Activated T-cell treated with anti-CD3 and anti-CD28 coated beads, Interleukin-2, amount 50 U/mL, for 72 hours (primary cell): ENCODE measurements around the gene MAST4. TPM values are rescaled to one million over a fixed set of nuclear protein-coding genes. Genes with fewer than 3 reads are reported as not detected.
A peak's percentile ranks its signal among the peaks of the same experiment; 100 is the strongest.

Experiments
- ATAC-seq, 2 donors: fragments of 150-1000 bp; cut with Tn5 transposase; replicated peaks in 1 of 2; 2 replicates each; pipeline ENCODE4 v1.10.0; 2021; ENCODE audit warnings: moderate library complexity in 2 of 2, mild to moderate bottlenecking in 1 of 2
- DNase-seq, 2 donors: peaks; one replicate each; pipeline ENCODE4 v3.0.0; 2021 to 2022; ENCODE audit warnings: mixed read lengths in 1 of 2
- H3K27ac Mint-ChIP-seq: one replicate; pipeline ENCODE4 v1.8.0; 2022; ENCODE audit warnings: mild to moderate bottlenecking, moderate library complexity, mixed read lengths
- H3K27me3 Mint-ChIP-seq: one replicate; pipeline ENCODE4 v1.8.0; 2022; ENCODE audit warnings: low read depth, mixed read lengths
- H3K36me3 Mint-ChIP-seq, 2 donors: one replicate each; pipeline ENCODE4 v1.8.0; 2022; ENCODE audit warnings: mixed read lengths in 2 of 2, mild to moderate bottlenecking in 1 of 2; ENCODE audit not compliant: insufficient read depth in 2 of 2
- H3K4me1 Mint-ChIP-seq: one replicate; pipeline ENCODE4 v1.8.0; 2022; ENCODE audit warnings: low read depth, mixed read lengths
- H3K4me3 Mint-ChIP-seq, 2 donors: one replicate each; pipeline ENCODE4 v1.8.0; 2022; ENCODE audit warnings: mild to moderate bottlenecking in 2 of 2, mixed read lengths in 2 of 2, moderate library complexity in 2 of 2
- H3K9me3 Mint-ChIP-seq, 2 donors: one replicate each; pipeline ENCODE4 v1.8.0; 2022; ENCODE audit warnings: mixed read lengths in 2 of 2
- total RNA-seq, 2 donors: library from RNA; stranded (reverse); gene quantifications; one replicate each; pipeline ENCODE4 v1.2.3, GENCODE V29; 2022

Gene MAST4
- total RNA-seq, 2 donors from 2014 or later: 32.9 to 38.3 TPM

- Mint-ChIP-seq H3K27ac (no peak overlapping the region), H3K9me3 (peaks cover 9 to 12% of the 10 kb centered on the region in 2 donors), H3K4me1 (peaks cover 49% of the 10 kb centered on the region), H3K36me3 (peaks cover 16 to 21% of the 10 kb centered on the region in 2 donors), H3K27me3 (no peaks in the 10 kb centered on the region), H3K4me3 (no peak overlapping the region)
- no peak for DNase-seq
- ATAC-seq: no peak
These were observed 582.8 kb downstream of the MAST4 start for GRCh38 chr5:67178966-67179365.

DNA sequence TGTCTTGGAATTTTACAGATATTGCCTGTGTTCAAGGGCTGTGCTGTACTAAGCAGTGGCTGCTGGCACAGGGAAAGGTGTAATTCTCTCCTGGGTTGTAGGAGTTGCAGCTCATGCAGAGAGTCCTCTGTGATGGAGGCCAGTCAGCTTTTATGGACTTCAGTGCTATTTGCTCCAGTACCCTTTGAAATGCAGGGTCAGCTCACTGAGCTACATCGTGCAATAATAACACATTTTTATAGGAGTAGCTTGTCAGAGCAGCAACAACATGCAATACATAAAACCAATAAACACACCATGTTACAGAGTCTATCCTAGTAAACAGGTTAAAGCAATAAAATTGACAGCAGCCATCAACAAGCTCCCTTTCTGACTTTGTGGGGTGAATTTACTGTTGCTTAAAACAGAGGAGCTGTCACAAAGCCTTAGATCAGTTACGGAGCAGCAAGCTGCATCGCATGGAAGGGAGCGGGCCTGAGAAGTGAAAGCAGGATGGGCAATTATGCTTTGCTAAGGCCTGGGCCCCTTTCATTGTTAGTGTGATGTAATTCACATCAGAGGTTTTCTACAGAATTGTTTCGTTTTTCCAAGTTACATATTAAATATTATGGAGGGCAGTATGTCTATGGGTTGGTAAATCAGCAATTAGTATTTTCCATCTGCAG lies 583.6 kb downstream of the MAST4 start:
- H3K4me1 Mint-ChIP-seq: peaks cover 45% of the 10 kb centered on the region
- no peak for DNase-seq
- H3K27ac Mint-ChIP-seq: no peak overlapping the region
- ATAC-seq: no peak
- peaks cover 16 to 21% of the 10 kb centered on the region in 2 donors for H3K36me3 Mint-ChIP-seq
- peaks cover 9 to 12% of the 10 kb centered on the region in 2 donors for H3K9me3 Mint-ChIP-seq
- H3K4me3 Mint-ChIP-seq: no peak overlapping the region
- H3K27me3 Mint-ChIP-seq: no peaks in the 10 kb centered on the region

DNA sequence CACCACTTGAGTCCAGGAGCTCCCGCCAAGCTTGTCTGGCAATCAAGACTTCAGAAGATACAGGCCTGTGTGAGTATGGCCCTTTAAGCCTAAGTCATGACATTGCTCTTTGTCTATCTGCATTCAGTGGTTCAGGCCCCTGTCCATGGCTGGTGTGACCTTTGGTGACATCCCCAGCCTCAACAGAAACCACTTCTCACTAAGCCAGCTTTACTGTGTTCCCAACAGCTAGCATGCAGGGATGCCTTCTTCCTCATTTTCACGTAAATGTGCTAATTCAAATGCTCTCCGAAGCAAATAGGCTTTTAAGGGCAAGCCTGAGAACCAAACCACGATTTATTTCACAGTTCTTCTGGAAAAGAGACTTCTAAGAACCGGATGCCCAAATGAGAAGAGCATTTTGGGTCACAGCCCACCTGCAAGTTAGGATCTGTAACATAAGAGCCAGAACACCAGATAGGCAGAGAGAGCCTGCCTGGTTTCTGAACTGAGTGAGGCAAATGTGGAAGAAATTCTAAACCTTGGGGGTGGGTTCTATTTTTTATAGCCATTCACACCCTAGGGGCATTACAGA lies 585.5 kb downstream of the MAST4 start:
- H3K27me3 Mint-ChIP-seq: no peaks in the 10 kb centered on the region
- peaks cover 52% of the 10 kb centered on the region for H3K4me1 Mint-ChIP-seq
- peak overlapping the region; percentile 17 to 33 for H3K4me3 Mint-ChIP-seq
- DNase-seq: no peak
- peaks cover 4 to 7% of the 10 kb centered on the region in 2 donors for H3K9me3 Mint-ChIP-seq
- peaks cover 9 to 15% of the 10 kb centered on the region in 2 donors for H3K36me3 Mint-ChIP-seq
- peak overlapping the region; percentile 14 for H3K27ac Mint-ChIP-seq
- peak; percentile 27 to 56 for ATAC-seq

DNA sequence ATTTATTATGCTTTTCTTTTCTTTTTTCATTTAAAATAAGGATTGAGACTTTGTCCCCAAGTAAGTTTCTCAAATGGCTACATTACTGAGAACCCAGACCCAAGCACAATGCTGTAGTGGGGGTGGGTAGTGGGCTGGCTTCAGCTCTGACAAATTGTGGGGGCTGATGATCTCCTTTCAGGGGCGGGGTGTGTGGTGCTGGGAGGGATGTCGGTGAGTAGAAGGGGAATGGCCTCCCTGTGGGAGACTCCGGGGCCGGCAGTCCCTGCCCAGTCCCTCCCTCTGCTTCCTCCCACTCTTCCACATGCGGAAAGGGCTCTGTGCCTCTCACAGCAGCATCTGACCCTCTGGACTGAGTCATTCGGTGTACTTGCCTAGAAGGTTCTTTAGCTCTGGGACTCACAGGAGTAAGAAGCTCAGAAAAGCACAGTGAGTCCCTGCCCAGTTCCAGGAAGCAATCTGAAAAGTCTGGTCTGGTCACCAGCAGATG lies 586.2 kb downstream of the MAST4 start:
- H3K9me3 Mint-ChIP-seq: peaks cover 3 to 7% of the 10 kb centered on the region in 2 donors
- peak overlapping the region in 1 of 2 donors; percentile 45 for H3K4me3 Mint-ChIP-seq
- peaks cover 59% of the 10 kb centered on the region for H3K4me1 Mint-ChIP-seq
- no peak overlapping the region for H3K27ac Mint-ChIP-seq
- no peaks in the 10 kb centered on the region for H3K27me3 Mint-ChIP-seq
- DNase-seq (no peak), ATAC-seq (peak; percentile 51 to 53)
- H3K36me3 Mint-ChIP-seq: peaks cover 5 to 9% of the 10 kb centered on the region in 2 donors

DNA sequence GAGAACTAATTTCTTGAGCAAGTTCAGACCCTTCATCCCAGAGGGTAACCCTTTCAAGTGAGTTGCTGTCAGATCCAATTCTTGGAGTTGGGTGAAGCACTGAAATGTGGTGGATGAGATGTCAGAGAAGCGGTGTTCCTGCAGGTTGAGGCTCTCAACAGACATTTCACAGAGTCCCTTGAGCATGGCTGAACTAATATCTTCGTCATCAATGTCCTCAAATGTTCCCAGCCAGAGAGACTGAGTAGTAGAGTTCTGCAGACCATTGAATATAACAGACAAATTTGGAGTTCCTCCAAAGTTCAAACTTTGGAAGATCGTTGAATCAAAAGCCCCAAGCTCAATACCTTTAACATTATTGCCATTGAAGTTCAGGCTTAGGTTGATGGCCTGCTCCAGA lies 587.7 kb downstream of the MAST4 start:
- peaks cover 64% of the 10 kb centered on the region for H3K4me1 Mint-ChIP-seq
- no peak overlapping the region for H3K27ac Mint-ChIP-seq
- DNase-seq (no peak), ATAC-seq (no peak)
- no peaks in the 10 kb centered on the region for H3K9me3 Mint-ChIP-seq
- H3K4me3 Mint-ChIP-seq: no peak overlapping the region
- H3K36me3 Mint-ChIP-seq: peaks cover 0 to 1% of the 10 kb centered on the region in 2 donors
- H3K27me3 Mint-ChIP-seq: no peaks in the 10 kb centered on the region

GRCh38 chr5:67187006-67187715 lies 591.0 kb downstream of the MAST4 start:
- H3K27me3 Mint-ChIP-seq: no peaks in the 10 kb centered on the region
- H3K27ac Mint-ChIP-seq: peak overlapping the region; percentile 59
- DNase-seq: no peak
- no peak for ATAC-seq
- H3K36me3 Mint-ChIP-seq: peaks cover 0 to 6% of the 10 kb centered on the region in 2 donors
- peak overlapping the region in 1 of 2 donors; percentile 26 for H3K4me3 Mint-ChIP-seq
- peaks cover 44% of the 10 kb centered on the region for H3K4me1 Mint-ChIP-seq
- H3K9me3 Mint-ChIP-seq: no peaks in the 10 kb centered on the region

DNA sequence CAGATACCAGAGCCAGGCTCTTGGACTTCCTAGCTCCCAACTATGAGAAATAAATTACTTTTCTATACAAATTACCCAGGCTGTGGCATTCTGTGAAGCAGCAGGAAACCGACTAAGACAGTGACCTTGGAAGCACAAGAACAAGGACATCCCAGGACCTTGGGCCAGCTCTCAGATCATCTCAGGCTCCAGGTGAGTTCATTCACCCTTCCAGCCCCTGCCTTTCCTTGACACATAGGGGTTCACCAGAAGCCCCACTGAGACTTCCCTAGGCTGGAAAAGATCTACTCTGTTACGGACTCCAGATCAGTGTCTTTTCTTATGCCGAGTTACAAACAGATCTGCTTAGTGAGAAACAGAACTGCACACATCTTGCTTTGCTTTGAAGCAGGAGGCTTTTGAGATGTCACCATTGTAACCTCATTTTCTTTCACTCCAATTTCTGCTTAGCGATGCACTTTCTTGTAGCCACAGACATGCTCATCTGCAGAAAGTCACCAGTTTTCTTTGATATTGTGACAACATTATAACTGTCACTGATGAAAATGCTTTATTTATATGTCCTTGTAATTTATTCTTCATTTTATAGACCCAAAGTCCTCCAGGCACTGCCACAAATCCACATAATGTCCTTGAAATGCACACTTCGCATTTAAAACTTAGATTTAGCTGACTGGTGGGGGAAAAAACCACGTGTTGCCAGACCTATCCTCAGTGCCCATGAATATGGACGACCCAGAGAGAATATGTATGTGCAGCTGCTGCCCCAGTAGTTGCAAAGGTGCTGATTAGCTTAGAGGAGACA lies 592.3 kb downstream of the MAST4 start:
- ATAC-seq: peak; percentile 40 to 52
- Mint-ChIP-seq H3K27ac (peak overlapping the region; percentile 91), H3K4me1 (peaks cover 43% of the 10 kb centered on the region), H3K36me3 (peaks cover 0 to 9% of the 10 kb centered on the region in 2 donors), H3K4me3 (peak overlapping the region; percentile 44 to 67), H3K9me3 (peaks cover 0 to 1% of the 10 kb centered on the region in 2 donors), H3K27me3 (no peaks in the 10 kb centered on the region)
- no peak for DNase-seq

DNA sequence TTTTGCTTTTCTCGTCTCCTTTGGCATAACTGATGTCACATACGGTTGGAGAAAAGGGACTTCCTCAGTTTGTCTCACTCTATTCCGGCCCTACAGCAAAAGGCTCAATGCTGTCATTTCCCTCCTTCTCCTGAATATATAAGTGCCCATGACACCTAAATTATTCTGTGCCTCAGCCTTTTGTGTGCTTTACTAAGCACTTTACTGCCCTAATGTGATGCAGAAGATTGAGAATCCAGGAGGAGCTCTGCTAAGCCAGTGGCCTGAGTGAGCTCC lies 592.8 kb downstream of the MAST4 start:
- ATAC-seq: no peak
- no peak for DNase-seq
- peak overlapping the region; percentile 91 for H3K27ac Mint-ChIP-seq
- H3K4me3 Mint-ChIP-seq: peak overlapping the region; percentile 4 to 67
- H3K4me1 Mint-ChIP-seq: peaks cover 47% of the 10 kb centered on the region
- H3K27me3 Mint-ChIP-seq: no peaks in the 10 kb centered on the region
- peaks cover 0 to 1% of the 10 kb centered on the region in 2 donors for H3K9me3 Mint-ChIP-seq
- H3K36me3 Mint-ChIP-seq: peaks cover 0 to 9% of the 10 kb centered on the region in 2 donors

GRCh38 chr5:67189931-67190330 lies 593.7 kb downstream of the MAST4 start:
- H3K9me3 Mint-ChIP-seq: peaks cover 0 to 1% of the 10 kb centered on the region in 2 donors
- H3K4me3 Mint-ChIP-seq: no peak overlapping the region
- DNase-seq (no peak), ATAC-seq (no peak)
- H3K27ac Mint-ChIP-seq: no peak overlapping the region
- peaks cover 0 to 9% of the 10 kb centered on the region in 2 donors for H3K36me3 Mint-ChIP-seq
- no peaks in the 10 kb centered on the region for H3K27me3 Mint-ChIP-seq
- H3K4me1 Mint-ChIP-seq: peaks cover 47% of the 10 kb centered on the region

- Mint-ChIP-seq H3K9me3 (peaks cover 0 to 1% of the 10 kb centered on the region in 2 donors), H3K4me1 (peaks cover 47% of the 10 kb centered on the region), H3K27me3 (no peaks in the 10 kb centered on the region), H3K36me3 (peaks cover 0 to 9% of the 10 kb centered on the region in 2 donors), H3K27ac (no peak overlapping the region), H3K4me3 (no peak overlapping the region)
- DNase-seq (no peak), ATAC-seq (no peak)
These were observed 594.2 kb downstream of the MAST4 start for GRCh38 chr5:67190410-67190809.

DNA sequence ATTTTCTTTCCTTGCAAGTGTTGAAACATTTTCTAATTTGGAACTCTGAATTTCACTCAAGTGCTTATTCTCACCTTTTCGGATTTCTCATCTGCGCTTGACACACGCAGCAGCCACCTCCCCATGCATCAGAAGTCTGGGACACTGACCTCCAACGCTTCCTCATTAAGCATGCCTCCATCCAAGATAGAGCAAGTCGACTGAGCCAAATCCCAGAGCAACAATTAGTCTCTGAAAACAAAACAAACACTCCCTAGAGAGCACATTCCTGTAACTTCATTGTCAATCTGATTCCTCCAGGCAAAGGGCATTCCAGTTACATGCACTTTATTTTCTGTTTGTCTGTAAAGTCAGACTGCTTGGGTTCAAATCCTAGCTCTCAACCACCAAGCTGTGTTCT lies 594.7 kb downstream of the MAST4 start:
- DNase-seq (no peak), ATAC-seq (no peak)
- H3K4me1 Mint-ChIP-seq: peaks cover 47% of the 10 kb centered on the region

DNA sequence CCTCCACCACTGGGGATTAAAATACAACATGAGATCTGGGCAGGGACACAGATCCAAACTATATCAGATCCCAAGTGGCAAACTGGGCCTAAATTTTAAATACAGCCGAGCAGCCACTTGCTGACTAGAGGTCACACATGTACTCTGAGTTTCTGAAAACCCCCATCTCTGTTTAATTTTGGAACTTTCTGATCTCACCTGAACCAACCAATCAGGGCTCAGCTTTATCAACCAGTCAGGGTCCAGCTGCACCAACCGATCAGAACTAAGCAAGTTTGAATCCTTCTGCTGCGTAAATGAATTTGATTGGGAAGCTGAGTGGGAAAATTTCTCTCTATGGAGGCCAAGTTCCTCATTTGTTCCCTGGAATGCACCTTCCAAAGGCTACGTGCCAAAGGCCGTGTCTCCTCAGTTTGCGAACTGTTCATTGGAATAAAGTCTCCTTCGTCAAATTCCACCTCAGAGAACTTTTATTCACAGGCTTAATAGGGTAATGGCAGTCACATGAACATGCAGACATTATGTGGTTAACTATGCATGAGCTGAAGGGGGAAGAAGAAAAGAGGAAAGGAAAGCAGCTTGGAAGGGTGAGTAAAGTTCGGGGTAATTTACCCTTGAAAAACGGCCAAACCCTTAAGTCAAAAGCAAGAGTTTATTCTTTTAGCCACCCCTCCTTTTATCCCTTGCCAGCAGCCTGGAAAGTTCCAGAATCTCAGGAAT lies 596.7 kb downstream of the MAST4 start:
- ATAC-seq: no peak
- Mint-ChIP-seq H3K4me3 (no peak overlapping the region), H3K36me3 (peaks cover 0 to 9% of the 10 kb centered on the region in 2 donors), H3K27me3 (no peaks in the 10 kb centered on the region), H3K27ac (no peak overlapping the region), H3K4me1 (peaks cover 38% of the 10 kb centered on the region), H3K9me3 (peaks cover 0 to 1% of the 10 kb centered on the region in 2 donors)
- no peak for DNase-seq

More for the DNA sequence above, 594.7 kb downstream of the MAST4 start:
- Mint-ChIP-seq H3K4me3 (no peak overlapping the region), H3K9me3 (peaks cover 0 to 1% of the 10 kb centered on the region in 2 donors), H3K36me3 (peaks cover 0 to 9% of the 10 kb centered on the region in 2 donors), H3K27ac (no peak overlapping the region), H3K27me3 (no peaks in the 10 kb centered on the region)
